HepG2 (cell line): ENCODE measurements around the gene DDN. TPM values are rescaled to one million over a fixed set of nuclear protein-coding genes. Genes with fewer than 3 reads are reported as not detected.

Experiments
- BCLAF1 ChIP-seq: fragments of 450-650 bp; IDR thresholded peaks from 2 replicates; pipeline ENCODE4 v1.6.1; 2017; ENCODE audit warnings: mild to moderate bottlenecking
- CEBPG ChIP-seq: IDR thresholded peaks from 2 replicates; pipeline ENCODE4 v1.6.1; 2016
- EEA1 ChIP-seq: sonication (generic); formaldehyde crosslinking; IDR thresholded peaks from 2 replicates; pipeline ENCODE4 v1.5.1; 2020; ENCODE audit warnings: mild to moderate bottlenecking, missing genetic modification reagents, borderline replicate concordance
- ETV6 ChIP-seq: sonication (generic); formaldehyde crosslinking; conservative IDR thresholded peaks from 2 replicates; pipeline ENCODE4 v1.4.0; 2020; ENCODE audit warnings: missing genetic modification reagents
- ZBTB33 ChIP-seq: sonication (generic); formaldehyde crosslinking; IDR thresholded peaks from 2 replicates; pipeline ENCODE4 v1.4.0; 2020; ENCODE audit warnings: missing genetic modification reagents
- ZFP37 ChIP-seq: sonication (generic); formaldehyde crosslinking; IDR thresholded peaks from 2 replicates; pipeline ENCODE4 v1.4.0; 2020; ENCODE audit warnings: missing genetic modification reagents, borderline replicate concordance
- ZFP91 ChIP-seq: sonication (generic); formaldehyde crosslinking; IDR thresholded peaks from 2 replicates; pipeline ENCODE4 v1.9.0; 2022; ENCODE audit warnings: missing genetic modification reagents, mild to moderate bottlenecking, borderline replicate concordance
- ZNF24 ChIP-seq: fragments of 450-650 bp; IDR thresholded peaks from 2 replicates; pipeline ENCODE4 v1.6.1; 2017; ENCODE audit warnings: antibody characterized with exemption, mild to moderate bottlenecking
- ZNF362 ChIP-seq: sonication (generic); formaldehyde crosslinking; IDR thresholded peaks from 2 replicates; pipeline ENCODE4 v1.4.0; 2020; ENCODE audit warnings: missing genetic modification reagents, mild to moderate bottlenecking, borderline replicate concordance
- ZNF639 ChIP-seq: conservative IDR thresholded peaks from 2 replicates; pipeline ENCODE4 v1.6.1; 2018; ENCODE audit warnings: missing genetic modification reagents
- ZNF790 ChIP-seq: sonication (generic); formaldehyde crosslinking; IDR thresholded peaks from 2 replicates; pipeline ENCODE4 v1.8.0; 2022; ENCODE audit warnings: missing genetic modification reagents, mild to moderate bottlenecking, borderline replicate concordance
- polyA plus RNA-seq, 8 experiments: library from polyadenylated mRNA; depleted of rRNA in 3 of 8; stranded (reverse) in 7 of 8; unstranded in 1 of 8; fragments of >200 nt; fragmentation: Illumina TruSeq in 4 of 8; extraction: Trizol in 4 of 8; gene quantifications; 2 replicates each; pipeline versions ENCODE4 v1.2.1 to v1.2.3, GENCODE V29; 2011 to 2016; ENCODE audit warnings: low read depth in 4 of 8, missing spikeins in 1 of 8, mixed read lengths in 1 of 8; ENCODE audit not compliant: insufficient read depth in 1 of 8
- total RNA-seq, 5 experiments: library from RNA; depleted of rRNA; stranded (reverse); fragments of >200 nt; fragmentation: Illumina TruSeq; extraction: Trizol; gene quantifications; 2 replicates each; pipeline ENCODE4 v1.2.3, GENCODE V29; 2016; ENCODE audit warnings: low read depth in 1 of 5

The DDN gene
- total and polyA plus RNA-seq, 2 of the 13 experiments (the other 11 are each of a cell fraction or from before 2014, with no cell fraction given) = 0.24 to 0.53 TPM

GRCh38 chr12:49008943-49009342 is 9.8 kb upstream of the DDN start (continued):
- TF ChIP-seq BCLAF1 = no peak
- peak; percentile 89 for TF ChIP-seq ZFP91
- TF ChIP-seq ZNF362 = peak; percentile 79; the same call in 1 of the 2 replicates
- no peak for TF ChIP-seq ZNF24
- TF ChIP-seq ZBTB33 (CRISPR knock-in tag) = no peak
- no peak for TF ChIP-seq ZNF639
- no peak for TF ChIP-seq ZNF790
- no peak for TF ChIP-seq CEBPG (CRISPR knock-in tag)
- no peak for TF ChIP-seq EEA1
- no peak for TF ChIP-seq ETV6 (CRISPR knock-in tag)
- no peak for TF ChIP-seq ZFP37 (CRISPR knock-in tag)
